Fibroblast of mammary gland (primary cell): Measurements from ENCODE around the gene EVC.
A peak's percentile ranks its signal among the peaks of the same experiment; 100 is the strongest.

Source experiments
- DNase-seq: peaks from one replicate; pipeline ENCODE4 v3.0.0-alpha.2; 2010; ENCODE audit warnings: low read depth
- H3K4me3 ChIP-seq: 2 replicates; pipeline ENCODE4 v1.5.1; 2011; ENCODE audit warnings: low read depth, mild to moderate bottlenecking, low read length, moderate library complexity; ENCODE audit not compliant: control insufficient read depth
- TF ChIP-seq, protein P1 (sequence below): conservative IDR thresholded peaks from 2 replicates; pipeline ENCODE4 v1.5.1; 2011; ENCODE audit warnings: low read depth, low read length, inconsistent platforms; ENCODE audit not compliant: control insufficient read depth, insufficient read depth

The EVC gene

DNA sequence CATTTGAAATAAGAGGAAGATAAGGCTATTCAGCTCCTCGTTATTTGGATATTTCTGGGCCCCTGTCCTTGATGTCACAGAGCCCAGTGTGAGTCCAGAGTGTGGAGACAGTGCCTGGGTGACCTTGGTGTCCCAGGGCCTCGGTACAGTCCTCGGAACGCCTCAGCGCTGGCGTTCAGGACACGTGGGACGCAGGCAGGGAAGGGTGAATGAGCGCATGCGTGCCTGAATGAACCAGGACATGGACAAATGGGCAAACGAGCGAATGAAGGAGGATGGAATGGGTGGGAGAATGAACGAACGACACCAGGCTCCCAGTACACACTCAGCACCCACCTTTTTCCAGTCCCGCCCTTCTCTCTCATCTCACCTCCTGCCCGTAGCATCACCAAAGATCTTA lies 44.2 kb downstream of the EVC start:
- TF ChIP-seq, protein P1, sequence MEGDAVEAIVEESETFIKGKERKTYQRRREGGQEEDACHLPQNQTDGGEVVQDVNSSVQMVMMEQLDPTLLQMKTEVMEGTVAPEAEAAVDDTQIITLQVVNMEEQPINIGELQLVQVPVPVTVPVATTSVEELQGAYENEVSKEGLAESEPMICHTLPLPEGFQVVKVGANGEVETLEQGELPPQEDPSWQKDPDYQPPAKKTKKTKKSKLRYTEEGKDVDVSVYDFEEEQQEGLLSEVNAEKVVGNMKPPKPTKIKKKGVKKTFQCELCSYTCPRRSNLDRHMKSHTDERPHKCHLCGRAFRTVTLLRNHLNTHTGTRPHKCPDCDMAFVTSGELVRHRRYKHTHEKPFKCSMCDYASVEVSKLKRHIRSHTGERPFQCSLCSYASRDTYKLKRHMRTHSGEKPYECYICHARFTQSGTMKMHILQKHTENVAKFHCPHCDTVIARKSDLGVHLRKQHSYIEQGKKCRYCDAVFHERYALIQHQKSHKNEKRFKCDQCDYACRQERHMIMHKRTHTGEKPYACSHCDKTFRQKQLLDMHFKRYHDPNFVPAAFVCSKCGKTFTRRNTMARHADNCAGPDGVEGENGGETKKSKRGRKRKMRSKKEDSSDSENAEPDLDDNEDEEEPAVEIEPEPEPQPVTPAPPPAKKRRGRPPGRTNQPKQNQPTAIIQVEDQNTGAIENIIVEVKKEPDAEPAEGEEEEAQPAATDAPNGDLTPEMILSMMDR = no peak
- H3K4me3 ChIP-seq = no peak overlapping the region
- DNase-seq = no peak

DNA sequence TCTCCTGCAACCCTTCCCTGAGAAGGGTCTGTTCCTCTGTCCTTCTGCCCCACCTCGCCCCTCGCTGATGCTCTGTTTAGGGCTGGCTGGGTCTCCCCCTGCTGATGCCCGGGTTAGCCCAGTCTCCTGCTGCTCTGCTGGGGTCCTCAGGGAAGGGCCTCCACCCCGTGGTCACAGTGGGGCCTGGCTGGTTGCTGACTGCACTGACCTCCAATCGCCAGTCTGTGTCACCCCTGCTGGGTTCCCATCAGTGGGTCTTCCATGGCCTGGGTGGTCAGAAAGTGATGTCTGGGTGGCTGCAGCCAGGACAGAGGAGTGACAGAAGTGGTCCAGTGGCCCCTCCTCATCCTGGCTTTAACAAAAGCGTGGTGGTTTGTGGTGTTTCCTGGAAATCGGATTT lies 44.7 kb downstream of the EVC start:
- no peak for DNase-seq
- TF ChIP-seq, protein P1 = no peak
- H3K4me3 ChIP-seq = no peak overlapping the region

DNA sequence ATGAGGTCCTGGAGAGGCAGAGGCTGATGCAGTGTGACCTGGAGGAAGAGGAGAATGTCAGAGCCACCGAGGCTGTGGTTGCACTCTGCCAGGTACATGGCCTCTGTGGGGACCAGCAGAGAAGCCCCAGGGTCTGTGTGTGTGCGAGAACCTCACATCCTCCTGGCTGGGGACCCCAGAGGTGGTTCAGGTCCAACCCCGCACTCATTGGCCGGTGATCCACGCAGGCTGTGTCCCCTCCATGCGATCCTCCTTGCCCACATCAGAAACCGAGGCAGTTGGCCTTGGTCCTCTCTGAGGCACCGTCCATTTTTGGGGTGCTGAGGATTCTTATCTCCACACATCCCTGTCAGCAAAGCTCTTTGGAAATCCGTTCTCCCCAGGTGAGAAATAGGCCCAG lies 45.3 kb downstream of the EVC start:
- TF ChIP-seq, protein P1 = no peak

DNA sequence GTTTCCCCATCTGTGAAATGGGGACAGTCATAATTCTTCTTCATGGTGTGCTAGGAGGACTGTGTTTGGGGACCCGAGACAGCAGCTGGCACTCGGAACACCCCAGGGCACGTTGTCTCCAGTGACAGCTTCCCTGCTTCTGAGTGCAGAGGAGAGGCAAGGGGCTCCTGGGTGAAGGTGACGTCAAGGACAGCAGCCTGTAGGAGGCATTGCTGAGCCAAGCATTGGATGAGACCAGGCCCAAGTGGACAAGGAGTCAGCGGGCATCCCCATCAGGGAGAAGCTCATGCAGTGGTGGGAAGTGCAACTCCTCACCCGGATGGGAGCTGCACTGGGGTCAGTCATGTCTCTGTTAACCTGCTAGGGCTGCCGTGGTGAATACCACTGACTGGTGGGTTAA lies 46.1 kb downstream of the EVC start:
- TF ChIP-seq, protein P1 = no peak
- H3K4me3 ChIP-seq = no peak overlapping the region
- DNase-seq = no peak

More for the DNA sequence above, 45.3 kb downstream of the EVC start:
- no peak overlapping the region for H3K4me3 ChIP-seq
- no peak for DNase-seq

DNA sequence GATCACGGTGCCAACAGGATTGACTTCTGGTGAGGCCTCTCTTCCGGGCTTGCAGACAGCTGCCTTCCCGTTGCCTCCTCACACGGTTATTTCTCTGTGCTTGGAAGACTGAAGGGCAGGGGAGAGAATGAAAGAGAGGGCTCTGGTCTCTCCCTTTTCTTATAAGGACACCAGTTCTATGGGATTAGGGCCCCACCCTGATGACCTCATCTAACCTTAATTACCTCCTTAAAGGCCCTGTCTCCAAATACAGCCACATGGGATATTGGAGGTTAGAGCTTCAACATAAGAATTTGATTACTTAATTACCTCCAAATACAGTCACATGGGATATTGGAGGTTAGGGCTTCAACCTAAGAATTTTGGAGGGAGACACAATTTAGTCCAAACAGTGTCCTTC lies 46.5 kb downstream of the EVC start:
- peak; percentile 73 for DNase-seq
- H3K4me3 ChIP-seq = no peak overlapping the region
- TF ChIP-seq, protein P1 = no peak

DNA sequence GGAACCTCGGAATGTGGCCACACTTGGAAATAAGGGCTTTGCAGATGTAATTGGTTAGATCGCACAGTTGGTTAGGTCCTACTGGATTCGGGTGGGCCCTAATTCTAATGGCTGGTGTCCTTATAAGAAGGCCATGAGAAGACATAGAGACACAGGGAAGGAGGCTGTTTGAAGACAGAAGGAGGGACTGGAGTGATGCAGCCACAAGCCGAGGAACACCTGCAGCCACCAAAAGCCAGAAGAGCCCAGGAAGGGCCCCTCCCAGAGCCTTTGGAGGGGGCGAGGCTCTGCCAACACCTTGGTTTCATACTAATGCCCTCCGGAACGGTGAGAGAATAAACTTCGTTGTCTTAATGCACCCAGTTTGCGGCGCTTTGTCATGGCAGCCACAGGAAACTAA lies 47.0 kb downstream of the EVC start:
- DNase-seq = no peak
- TF ChIP-seq, protein P1 = no peak
- H3K4me3 ChIP-seq = no peak overlapping the region

DNA sequence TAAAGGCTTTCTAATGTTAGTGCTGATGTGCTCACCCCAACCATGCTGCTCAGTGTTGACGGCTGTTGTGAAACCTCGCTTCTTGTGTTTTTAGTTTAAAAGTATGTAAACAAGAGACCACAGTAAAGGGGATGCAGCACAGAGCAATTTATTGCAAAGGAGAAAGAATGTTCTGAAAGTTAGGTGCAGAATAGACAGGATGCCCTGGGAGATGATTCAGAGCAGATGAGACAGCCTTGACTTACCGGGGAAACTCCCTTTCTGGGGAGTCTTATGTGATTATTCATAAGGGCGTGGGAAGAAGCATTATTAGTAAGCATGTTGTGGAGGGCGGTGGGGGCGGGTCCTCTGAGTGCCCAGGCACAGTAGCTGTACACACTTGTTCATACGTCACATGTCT lies 47.7 kb downstream of the EVC start:
- DNase-seq = peak; percentile 99
- no peak overlapping the region for H3K4me3 ChIP-seq
- TF ChIP-seq, protein P1 = no peak
